AG09309 (cell line): Measurements from ENCODE around the gene CYTH4.
A peak's percentile ranks its signal among the peaks of the same experiment; 100 is the strongest.

ENCODE experiments used
- DNase-seq: peaks from one replicate; pipeline ENCODE4 v3.0.0-alpha.2; 2010; ENCODE audit warnings: low read depth
- H3K4me3 ChIP-seq: 2 replicates; pipeline ENCODE4 v1.5.1; 2011; ENCODE audit warnings: mild to moderate bottlenecking, low read depth, low read length, moderate library complexity; ENCODE audit not compliant: control insufficient read depth
- TF ChIP-seq, protein P1 (sequence below): IDR thresholded peaks from 2 replicates; pipeline ENCODE4 v1.5.1; 2011; ENCODE audit warnings: mild to moderate bottlenecking, low read depth, low read length, inconsistent platforms; ENCODE audit not compliant: insufficient read depth, control insufficient read depth; ENCODE audit errors: missing control alignments

The CYTH4 gene

GRCh38 chr22:37334859-37335805 is 52.8 kb downstream of the CYTH4 start:
- peak overlapping the region; percentile 3 for H3K4me3 ChIP-seq
- TF ChIP-seq, protein P1, sequence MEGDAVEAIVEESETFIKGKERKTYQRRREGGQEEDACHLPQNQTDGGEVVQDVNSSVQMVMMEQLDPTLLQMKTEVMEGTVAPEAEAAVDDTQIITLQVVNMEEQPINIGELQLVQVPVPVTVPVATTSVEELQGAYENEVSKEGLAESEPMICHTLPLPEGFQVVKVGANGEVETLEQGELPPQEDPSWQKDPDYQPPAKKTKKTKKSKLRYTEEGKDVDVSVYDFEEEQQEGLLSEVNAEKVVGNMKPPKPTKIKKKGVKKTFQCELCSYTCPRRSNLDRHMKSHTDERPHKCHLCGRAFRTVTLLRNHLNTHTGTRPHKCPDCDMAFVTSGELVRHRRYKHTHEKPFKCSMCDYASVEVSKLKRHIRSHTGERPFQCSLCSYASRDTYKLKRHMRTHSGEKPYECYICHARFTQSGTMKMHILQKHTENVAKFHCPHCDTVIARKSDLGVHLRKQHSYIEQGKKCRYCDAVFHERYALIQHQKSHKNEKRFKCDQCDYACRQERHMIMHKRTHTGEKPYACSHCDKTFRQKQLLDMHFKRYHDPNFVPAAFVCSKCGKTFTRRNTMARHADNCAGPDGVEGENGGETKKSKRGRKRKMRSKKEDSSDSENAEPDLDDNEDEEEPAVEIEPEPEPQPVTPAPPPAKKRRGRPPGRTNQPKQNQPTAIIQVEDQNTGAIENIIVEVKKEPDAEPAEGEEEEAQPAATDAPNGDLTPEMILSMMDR = no peak
- no peak for DNase-seq

DNA sequence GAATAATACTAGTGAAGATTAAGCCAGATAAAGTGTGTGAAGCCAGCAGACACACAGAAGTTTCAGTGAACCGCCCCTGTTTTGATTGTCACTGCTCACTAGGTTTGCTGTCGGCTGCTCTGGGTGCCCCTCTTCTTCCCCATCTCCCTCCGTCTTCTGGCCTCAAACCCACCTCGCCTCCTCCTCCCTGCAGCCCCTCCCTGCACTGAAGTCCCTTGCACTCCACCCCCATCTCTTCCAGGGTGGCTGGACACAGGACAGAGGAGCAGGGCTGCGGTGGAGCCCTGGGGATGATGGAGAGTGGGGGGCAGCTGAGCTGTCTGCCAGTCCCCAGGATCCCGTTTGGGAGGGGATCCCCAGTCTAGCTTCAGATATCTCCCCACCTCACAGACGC is 53.5 kb downstream of the CYTH4 start:
- no peak overlapping the region for H3K4me3 ChIP-seq
- TF ChIP-seq, protein P1 = no peak
- DNase-seq = no peak

GRCh38 chr22:37336579-37336978 is 54.3 kb downstream of the CYTH4 start:
- TF ChIP-seq, protein P1 = no peak

DNA sequence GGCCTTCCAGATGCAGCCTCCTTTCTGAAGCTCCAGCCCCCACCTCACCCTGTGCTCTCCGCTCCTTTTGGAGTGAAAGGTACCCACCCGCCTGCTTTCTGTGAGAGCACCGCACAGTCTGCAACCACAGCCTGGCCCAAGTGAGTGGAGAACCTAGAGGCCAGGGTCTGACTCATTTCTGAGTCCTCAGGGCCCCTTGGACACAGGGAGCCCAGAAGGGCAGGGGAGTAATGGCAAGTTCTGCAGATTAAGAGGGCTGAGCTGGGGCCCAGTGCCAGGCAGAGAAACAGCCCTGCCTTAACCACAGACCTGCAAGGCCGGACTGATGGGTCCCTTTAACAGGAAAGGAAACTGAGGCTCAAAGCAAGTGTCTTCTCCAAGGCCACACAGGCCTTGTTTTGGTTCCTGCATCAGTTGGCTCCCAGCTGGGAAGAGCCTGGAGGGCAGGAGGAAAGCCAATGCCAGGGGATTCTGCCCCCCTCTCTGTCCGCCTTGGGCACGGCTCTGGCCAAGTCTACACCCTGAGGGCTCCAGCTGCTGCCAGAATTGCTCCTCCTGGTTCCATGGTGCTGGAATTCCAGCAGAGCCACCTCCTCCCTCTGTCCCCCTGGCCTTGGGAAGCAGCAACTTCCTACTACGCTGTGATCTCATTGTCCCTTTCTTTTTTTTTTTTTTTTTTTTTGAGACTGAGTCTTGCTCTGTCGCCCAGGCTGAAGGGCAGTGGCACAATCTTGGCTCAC is 55.1 kb downstream of the CYTH4 start:
- TF ChIP-seq, protein P1 = no peak
- H3K4me3 ChIP-seq = no peak overlapping the region
- no peak for DNase-seq

More at GRCh38 chr22:37336579-37336978, 54.3 kb downstream of the CYTH4 start:
- no peak for DNase-seq
- no peak overlapping the region for H3K4me3 ChIP-seq

- no peak overlapping the region for H3K4me3 ChIP-seq
- TF ChIP-seq, protein P1 = no peak
- DNase-seq = no peak
Measured at GRCh38 chr22:37338539-37339246, 56.4 kb downstream of the CYTH4 start.
